K562 (cell line): ENCODE results near the gene ZDHHC14. TPM values are rescaled to one million over a fixed set of nuclear protein-coding genes. Genes with fewer than 3 reads are reported as not detected.

ENCODE experiments used
- ATAC-seq: fragments of 200-7000 bp; cut with Tn5 transposase; 3 replicates; pipeline ENCODE4 v1.9.1; 2020; ENCODE audit warnings: moderate library complexity
- BruUV-seq: library from RNA; stranded (reverse); fragments of 400-500 nt; replicated peaks from 2 replicates; lab custom pipeline; 2021; lab: Mats Ljungman, UMichigan
- CTCF ChIA-PET: fragments of 300-600 bp; formaldehyde crosslinking; extraction: SDS; loops from one replicate; lab custom pipeline; 2021; ENCODE audit warnings: low intra/inter-chr PET ratio; lab: Yijun Ruan, JAX
- POLR2A ChIA-PET: fragments of 300-600, 350-650 bp; sonication (Branson Sonifier 250); formaldehyde crosslinking; extraction: SDS; loops from one replicate; lab custom pipeline; 2021; ENCODE audit warnings: antibody characterized with exemption, inconsistent platforms; lab: Yijun Ruan, JAX
- DNase-seq, 4 experiments: peaks; one replicate each; pipeline versions ENCODE4 v3.0.0 to v3.0.0-alpha.2; 2011 to 2018; ENCODE audit warnings: low spot score in 3 of 4, mixed read lengths in 3 of 4; ENCODE audit errors: extremely low read depth in 1 of 4
- FAIRE-seq: peaks from 2 replicates; lab custom pipeline; 2011; peaks lifted over from hg19 to GRCh38; lab: Jason Lieb, UNC
- H2AFZ ChIP-seq: 2 replicates; pipeline ENCODE4 v1.6.0; 2011; ENCODE audit warnings: low read depth, low read length, control low read depth, inconsistent platforms
- H3K27ac ChIP-seq: fragments of 200-600 bp; 3 replicates; pipeline ENCODE4 v1.8.0; 2011; ENCODE audit warnings: low read depth, mild to moderate bottlenecking, control low read depth, inconsistent platforms, low read length, moderate library complexity, mixed read lengths; ENCODE audit errors: extremely low read depth
- H3K27me3 ChIP-seq, 2 experiments: fragments of 300-600 bp in 1 of 2; 2 replicates in 1 of 2; 3 replicates in 1 of 2; pipeline versions ENCODE4 v1.6.0 to v1.8.0; 2011; ENCODE audit warnings: inconsistent platforms in 2 of 2, low read length in 2 of 2, mild to moderate bottlenecking in 1 of 2, mixed read lengths in 1 of 2, moderate library complexity in 1 of 2; ENCODE audit not compliant: control insufficient read depth in 2 of 2, insufficient read depth in 2 of 2
- H3K36me3 ChIP-seq: fragments of 300-600 bp; 3 replicates; pipeline ENCODE4 v1.8.0; 2011; ENCODE audit warnings: mild to moderate bottlenecking, low read length, inconsistent platforms; ENCODE audit not compliant: control insufficient read depth, insufficient read depth
- H3K4me1 ChIP-seq, 2 experiments: fragments of 200-600 bp in 1 of 2; replicated peaks in 1 of 2; 2 replicates in 1 of 2; 3 replicates in 1 of 2; pipeline versions ENCODE4 v1.5.1 to v1.8.0; 2011; ENCODE audit warnings: inconsistent platforms in 2 of 2, low read length in 2 of 2, mild to moderate bottlenecking in 1 of 2, mixed read lengths in 1 of 2, moderate library complexity in 1 of 2; ENCODE audit not compliant: control insufficient read depth in 2 of 2, insufficient read depth in 2 of 2
- H3K4me2 ChIP-seq: 2 replicates; pipeline ENCODE4 v1.6.1; 2011; ENCODE audit warnings: low read length, control low read depth, inconsistent platforms, mixed read lengths; ENCODE audit not compliant: insufficient read depth
- H3K4me3 ChIP-seq: fragments of 200-600 bp; sonication (generic), shearing (Covaris generic); 2 replicates; pipeline ENCODE4 v1.5.1; 2016; ENCODE audit warnings: control low read depth, inconsistent platforms
- H3K79me2 ChIP-seq: fragments of 200-600 bp; 3 replicates; pipeline ENCODE4 v1.8.0; 2011; ENCODE audit warnings: low read length, inconsistent platforms; ENCODE audit not compliant: control insufficient read depth, insufficient read depth
- H3K9ac ChIP-seq, 2 experiments: 2 replicates each; pipeline versions ENCODE4 v1.6.0 to v1.6.1; 2011; ENCODE audit warnings: low read depth in 2 of 2, low read length in 2 of 2, control low read depth in 1 of 2, inconsistent platforms in 1 of 2, mild to moderate bottlenecking in 1 of 2, mixed read lengths in 1 of 2; ENCODE audit not compliant: insufficient read depth in 1 of 2
- H3K9me1 ChIP-seq: one replicate; pipeline ENCODE4 v1.6.0; 2011; ENCODE audit warnings: inconsistent platforms, mild to moderate bottlenecking, low read length, moderate library complexity; ENCODE audit not compliant: control insufficient read depth, insufficient read depth
- H3K9me3 ChIP-seq: replicated peaks from 2 replicates; pipeline ENCODE4 v1.5.1; 2011; ENCODE audit warnings: low read depth, low read length, inconsistent platforms; ENCODE audit not compliant: control insufficient read depth, insufficient read depth
- H4K20me1 ChIP-seq: replicated peaks from 2 replicates; pipeline ENCODE4 v1.6.1; 2011; ENCODE audit warnings: low read length, inconsistent platforms, mixed read lengths; ENCODE audit not compliant: control insufficient read depth, insufficient read depth
- ARID1B ChIP-seq: fragments of 450-650 bp; IDR thresholded peaks from 2 replicates; pipeline ENCODE4 v1.6.1; 2016; ENCODE audit warnings: antibody characterized with exemption, mild to moderate bottlenecking, inconsistent platforms
- CREBBP ChIP-seq: IDR thresholded peaks from one replicate; pipeline ENCODE4 v1.6.1; 2012; ENCODE audit warnings: low read depth, mild to moderate bottlenecking, control low read depth, inconsistent platforms, low read length
- CUX1 ChIP-seq: fragments of 200-800 bp; sonication (Bioruptor generic); IDR thresholded peaks from 2 replicates; pipeline ENCODE4 v1.6.1; 2016; ENCODE audit warnings: missing genetic modification characterization, missing compliant biosample characterization
- ESRRA ChIP-seq: fragments of 450-650 bp; IDR thresholded peaks from 2 replicates; pipeline ENCODE4 v1.6.1; 2014; ENCODE audit warnings: low read depth, mild to moderate bottlenecking, moderate library complexity, borderline replicate concordance
- GTF3C2 ChIP-seq: IDR thresholded peaks from 3 replicates; pipeline ENCODE4 v1.6.1; 2011; ENCODE audit warnings: borderline replicate concordance, mild to moderate bottlenecking, moderate library complexity; ENCODE audit not compliant: insufficient read length; ENCODE audit errors: extremely low read depth
- MAFG ChIP-seq: fragments of 450-650 bp; conservative IDR thresholded peaks from 2 replicates; pipeline ENCODE4 v1.6.1; 2016; ENCODE audit warnings: missing genetic modification characterization, missing compliant biosample characterization
- PHB2 ChIP-seq: fragments of 450-650 bp; IDR thresholded peaks from 2 replicates; pipeline ENCODE4 v1.6.1; 2017; ENCODE audit warnings: low read depth
- SAFB2 ChIP-seq: fragments of 200-400 bp; formaldehyde crosslinking; IDR thresholded peaks from 2 replicates; pipeline ENCODE4 v1.6.1; 2018; ENCODE audit warnings: borderline replicate concordance, low read length, low read depth, moderate library complexity; ENCODE audit not compliant: severe bottlenecking
- ZEB2 ChIP-seq: fragments of 450-650 bp; IDR thresholded peaks from 2 replicates; pipeline ENCODE4 v1.6.1; 2016
- WGBS: fragments of 100-300 bp; shearing (Covaris generic); methylation state at CpG from one replicate; pipeline ENCODE4 v1.1.6; 2016; ENCODE audit warnings: low coverage, mixed read lengths; ENCODE audit not compliant: insufficient coverage; ENCODE audit errors: missing lambda C conversion rate; 5-methylcytosine and 5-hydroxymethylcytosine counted together
- in situ Hi-C: fragments of 300-500 bp; cut with MboI; formaldehyde crosslinking; loops from 4 replicates; pipeline ENCODE4 v1.15.0; 2018; ENCODE audit warnings: inconsistent platforms, mixed read lengths
- intact Hi-C: fragments of 100-400 bp; cut with micrococcal nuclease; formaldehyde crosslinking; loops from 2 replicates; pipeline ENCODE4 v1.14.2; 2022
- polyA plus RNA-seq, 8 experiments: library from polyadenylated mRNA; depleted of rRNA in 4 of 8; stranded (reverse) in 5 of 8; unstranded in 3 of 8; fragments of >200 nt; fragmentation: Nextera tagmentation in 2 of 8; fragmentation: Illumina TruSeq in 1 of 8; extraction: Ambion mirVana in 2 of 8; extraction: Trizol in 1 of 8; gene quantifications; 2 replicates each; pipeline versions ENCODE4 v1.2.1 to v1.2.3, GENCODE V29; 2011 to 2014; ENCODE audit warnings: inconsistent platforms in 1 of 8, missing spikeins in 1 of 8
- total RNA-seq, 7 experiments: library from RNA; depleted of rRNA in 6 of 7; stranded (reverse); fragments of >200 nt in 6 of 7; fragmentation: Illumina TruSeq in 2 of 7; extraction: Trizol in 2 of 7; gene quantifications; 2 replicates each; pipeline versions ENCODE4 v1.2.1 to v1.2.3, GENCODE V29; 2011 to 2021; ENCODE audit warnings: low replicate concordance in 1 of 7

The ZDHHC14 gene
- total and polyA plus RNA-seq, 9 of the 15 experiments (the other 6 are each of a cell fraction or from before 2014, with no cell fraction given), result 0.92 to 23.1 (median 13.8) TPM

- Histone ChIP-seq H3K36me3 (peaks cover 17% of the 10 kb centered on the region; the same call in 2 of the 3 replicates), H3K4me1 (peaks cover 21 to 25% of the 10 kb centered on the region in 2 experiments), H3K79me2 (peaks cover 66% of the 10 kb centered on the region), H3K27me3 (no peaks in the 10 kb centered on the region), H3K4me3 (no peak overlapping the region), H3K4me2 (peak overlapping the region; percentile 70), H4K20me1 (no peaks in the 10 kb centered on the region), H2AFZ (peak overlapping the region; percentile 3; the same call in 1 of the 2 replicates), H3K27ac (peak overlapping the region; percentile 62), H3K9me1 (no peaks in the 10 kb centered on the region), H3K9ac (peak overlapping the region; percentile 36 to 39; a peak in 3 of 4 replicates), H3K9me3 (peaks cover 18% of the 10 kb centered on the region)
- ChIA-PET POLR2A (interaction anchor here (0.7 to 4.3 kb wide), 7 partner anchors 9 to 141 kb away, joined by 3 to 18 read pairs (median 4); no protein-coding TSS in a partner anchor), CTCF (no interaction called here)
- ATAC-seq (peak; percentile 80), DNase-seq (peak; percentile 39 to 73 (median 54)), FAIRE-seq (no peak)
- in situ Hi-C loops (no loop called here), intact Hi-C loops (loop anchor here (2.0 kb wide), 1 partner anchor 61 kb away; no protein-coding TSS in a partner anchor)
- WGBS, result 52% methylated on average over 6 of the region's 6 CpGs
- BruUV-seq, result no TSS peak
- TF ChIP-seq SAFB2 (no peak), ESRRA (peak; percentile 66), CUX1 (CRISPR knock-in tag) (0 out of 2 replicates have a peak, but pooled peaks have one; percentile 4), ZEB2 (0 out of 2 replicates have a peak, but pooled peaks have one; percentile 17), CREBBP (no peak), GTF3C2 (no peak), ARID1B (no peak), MAFG (tag) (peak; percentile 48), PHB2 (peak; percentile 46; the same call in 1 of the 2 replicates)
Observed at GRCh38 chr6:157393669-157394327, 12.8 kb downstream of the ZDHHC14 start.
